Neuronal stem cell (in vitro differentiated cells): ENCODE results near the gene SLC35C1.

Experiments used
- DNase-seq: peaks from one replicate; pipeline ENCODE4 v3.0.0-alpha.2; 2013; ENCODE audit warnings: low spot score
- H2AFZ ChIP-seq: one replicate; pipeline ENCODE4 v1.6.1; 2013; ENCODE audit warnings: mild to moderate bottlenecking, low read length, inconsistent platforms
- H2AK5ac ChIP-seq: 2 replicates; pipeline ENCODE4 v1.6.1; 2013; ENCODE audit warnings: low read depth, mild to moderate bottlenecking, inconsistent platforms, low read length, moderate library complexity, mixed read lengths
- H2BK120ac ChIP-seq: 2 replicates; pipeline ENCODE4 v1.6.1; 2013; ENCODE audit warnings: low read depth, mild to moderate bottlenecking, inconsistent platforms, low read length, moderate library complexity, mixed read lengths
- H2BK12ac ChIP-seq: one replicate; pipeline ENCODE4 v1.6.1; 2013; ENCODE audit warnings: low read length, inconsistent platforms
- H2BK15ac ChIP-seq: 2 replicates; pipeline ENCODE4 v1.6.1; 2013; ENCODE audit warnings: mild to moderate bottlenecking, low read length, inconsistent platforms, mixed read lengths
- H2BK5ac ChIP-seq: one replicate; pipeline ENCODE4 v1.6.1; 2013; ENCODE audit warnings: inconsistent platforms, mild to moderate bottlenecking, low read length, moderate library complexity
- H3K14ac ChIP-seq: one replicate; pipeline ENCODE4 v1.6.1; 2013; ENCODE audit warnings: low read length, inconsistent platforms
- H3K18ac ChIP-seq: 2 replicates; pipeline ENCODE4 v1.6.1; 2013; ENCODE audit warnings: low read length, inconsistent platforms
- H3K23ac ChIP-seq: 2 replicates; pipeline ENCODE4 v1.6.1; 2013; ENCODE audit warnings: low read depth, mild to moderate bottlenecking, mixed read lengths, low read length, inconsistent platforms; ENCODE audit not compliant: poor library complexity
- H3K27ac ChIP-seq: replicated peaks from 3 replicates; pipeline ENCODE4 v1.5.1; 2013; ENCODE audit warnings: low read length, inconsistent platforms
- H3K27me3 ChIP-seq, 3 experiments: 2 replicates each; pipeline ENCODE4 v1.6.1; 2013; ENCODE audit warnings: low read length in 3 of 3, mild to moderate bottlenecking in 2 of 3, inconsistent platforms in 1 of 3, low read depth in 1 of 3, mixed read lengths in 1 of 3, moderate library complexity in 1 of 3; ENCODE audit not compliant: control insufficient read depth in 3 of 3, insufficient read depth in 3 of 3
- H3K36me3 ChIP-seq, 2 donors: replicated peaks in 1 of 2; 2 replicates each; pipeline ENCODE4 v1.6.1; 2013; ENCODE audit warnings: low read length in 2 of 2; ENCODE audit not compliant: control insufficient read depth in 2 of 2, insufficient read depth in 2 of 2
- H3K4ac ChIP-seq: 2 replicates; pipeline ENCODE4 v1.6.1; 2013; ENCODE audit warnings: inconsistent platforms, mild to moderate bottlenecking, low read length, moderate library complexity
- H3K4me1 ChIP-seq, 2 donors: 1 replicate in 1 of 2; 2 replicates in 1 of 2; pipeline ENCODE4 v1.6.1; 2013; ENCODE audit warnings: low read length in 2 of 2, low read depth in 1 of 2; ENCODE audit not compliant: control insufficient read depth in 2 of 2, insufficient read depth in 1 of 2
- H3K4me2 ChIP-seq: one replicate; pipeline ENCODE4 v1.6.1; 2013; ENCODE audit warnings: mild to moderate bottlenecking, low read length, inconsistent platforms; ENCODE audit not compliant: insufficient read depth, poor library complexity, severe bottlenecking
- H3K4me3 ChIP-seq, 2 donors: 2 replicates each; pipeline ENCODE4 v1.5.1; 2013; ENCODE audit warnings: low read length in 2 of 2, mild to moderate bottlenecking in 2 of 2, inconsistent platforms in 1 of 2, moderate library complexity in 1 of 2
- H3K79me1 ChIP-seq: one replicate; pipeline ENCODE4 v1.6.1; 2013; ENCODE audit warnings: low read depth, mild to moderate bottlenecking, inconsistent platforms, low read length, moderate library complexity
- H3K9ac ChIP-seq: one replicate; pipeline ENCODE4 v1.6.1; 2013; ENCODE audit warnings: mild to moderate bottlenecking, low read depth, low read length, inconsistent platforms; ENCODE audit not compliant: poor library complexity
- H3K9me3 ChIP-seq, 2 donors: replicated peaks in 1 of 2; 2 replicates each; pipeline versions ENCODE3 to v1.6.1; 2013; ENCODE audit warnings: low read length in 2 of 2, mild to moderate bottlenecking in 2 of 2, inconsistent platforms in 1 of 2, low read depth in 1 of 2, mixed read lengths in 1 of 2, moderate library complexity in 1 of 2; ENCODE audit not compliant: control insufficient read depth in 2 of 2, insufficient read depth in 1 of 2
- H4K8ac ChIP-seq: one replicate; pipeline ENCODE4 v1.6.1; 2013; ENCODE audit warnings: low read depth, mild to moderate bottlenecking, inconsistent platforms, low read length, moderate library complexity
- H4K91ac ChIP-seq: one replicate; pipeline ENCODE4 v1.6.1; 2013; ENCODE audit warnings: low read length, low read depth, mild to moderate bottlenecking, inconsistent platforms; ENCODE audit not compliant: poor library complexity
- WGBS, 2 donors: extraction: QIAGEN DNeasy Blood & Tissue Kit; methylation state at CpG; one replicate each; pipeline ENCODE4 v1.1.7; 2013; ENCODE audit warnings: missing lambda C conversion rate in 2 of 2, mixed read lengths in 1 of 2; ENCODE audit not compliant: insufficient read length in 2 of 2, insufficient replicate concordance in 1 of 2; ENCODE audit errors: extremely low coverage in 2 of 2; 5-methylcytosine and 5-hydroxymethylcytosine counted together

SLC35C1 gene

DNA sequence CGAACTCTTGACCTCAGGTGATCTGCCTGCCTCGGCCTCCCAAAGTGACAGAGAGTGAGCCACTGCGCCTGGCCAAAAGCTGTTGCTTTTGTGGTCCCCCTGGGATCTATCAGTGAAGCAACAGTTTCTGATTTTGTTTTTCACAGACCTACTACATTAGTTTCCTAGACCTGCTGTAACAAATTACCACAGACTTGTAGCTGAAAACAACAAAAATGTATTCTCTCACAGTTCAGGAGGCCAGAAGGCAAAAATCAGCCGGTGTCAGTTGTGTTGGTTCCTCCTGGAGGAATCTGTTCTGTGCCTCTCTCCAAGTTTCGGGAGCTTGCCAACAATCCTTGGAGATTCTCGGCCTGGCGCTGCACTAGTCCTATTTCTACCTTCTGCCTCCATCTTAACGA, 8.5 kb upstream of the SLC35C1 start:
- H3K9me3 ChIP-seq: no peaks in the 10 kb centered on the region
- no CpG with 5 or more reads among the region's 8 CpGs for WGBS, 2 donors

DNA sequence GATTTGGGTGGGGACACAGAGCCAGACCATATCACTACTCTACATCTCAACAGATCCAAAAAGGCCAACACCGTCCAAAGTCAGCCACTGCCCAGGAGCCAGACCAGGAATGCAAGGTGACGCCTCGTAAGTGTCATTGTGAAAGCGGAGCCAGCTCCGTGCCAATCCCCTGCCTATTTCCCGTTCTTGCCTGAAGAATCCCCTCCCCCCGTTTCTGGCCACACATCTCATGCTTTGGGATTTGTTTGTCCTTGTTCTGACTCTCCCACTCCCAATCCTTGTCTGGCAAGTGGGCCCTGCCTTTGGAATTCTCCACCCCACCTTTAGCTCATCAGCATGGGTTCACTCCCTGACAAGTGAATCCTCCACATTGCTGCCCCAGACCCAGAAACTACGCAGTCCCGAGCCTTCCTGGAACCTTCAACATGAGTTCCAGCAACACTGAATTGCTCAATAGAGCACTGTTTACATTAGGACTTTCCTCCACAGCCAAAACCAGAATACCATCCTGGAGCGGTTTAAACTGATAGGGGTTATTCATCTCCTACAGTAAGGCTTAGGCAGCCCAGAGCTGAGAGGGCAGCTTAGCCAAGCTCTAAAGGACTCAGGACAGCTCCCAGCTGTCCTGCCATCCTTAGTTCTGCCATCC, 6.0 kb upstream of the SLC35C1 start:
- Histone ChIP-seq H3K4me2 (no peak overlapping the region), H2BK5ac (no peak overlapping the region), H3K9ac (no peak overlapping the region), H3K14ac (no peak overlapping the region), H4K8ac (no peak overlapping the region), H3K9me3 (no peaks in the 10 kb centered on the region), H3K23ac (no peak overlapping the region), H3K27ac (no peak overlapping the region), H3K36me3 (no peaks in the 10 kb centered on the region), H3K79me1 (no peaks in the 10 kb centered on the region), H3K27me3 (peaks cover 0 to 71% (median 13%) of the 10 kb centered on the region in 3 experiments), H3K4ac (no peak overlapping the region), H4K91ac (no peak overlapping the region), H3K18ac (no peak overlapping the region), H2BK12ac (no peak overlapping the region), H2AK5ac (no peak overlapping the region), H3K4me1 (no peaks in the 10 kb centered on the region), H2BK120ac (no peak overlapping the region), H2AFZ (peak overlapping the region; percentile 9), H3K4me3 (no peak overlapping the region), H2BK15ac (no peak overlapping the region)
- no peak for DNase-seq
- WGBS, 2 donors: no CpG with 5 or more reads among the region's 10 CpGs

More for the DNA sequence above, 8.5 kb upstream of the SLC35C1 start:
- Histone ChIP-seq H4K91ac (no peak overlapping the region), H2BK12ac (no peak overlapping the region), H3K9ac (no peak overlapping the region), H2BK15ac (no peak overlapping the region), H3K4me2 (no peak overlapping the region), H3K14ac (no peak overlapping the region), H4K8ac (no peak overlapping the region), H2BK5ac (no peak overlapping the region), H2AFZ (no peak overlapping the region), H2BK120ac (no peak overlapping the region), H3K4ac (no peak overlapping the region), H3K27ac (no peak overlapping the region), H3K27me3 (peaks cover 0 to 47% (median 0%) of the 10 kb centered on the region in 3 experiments), H2AK5ac (no peak overlapping the region), H3K4me1 (no peaks in the 10 kb centered on the region), H3K36me3 (no peaks in the 10 kb centered on the region), H3K4me3 (no peak overlapping the region), H3K23ac (no peak overlapping the region), H3K18ac (no peak overlapping the region), H3K79me1 (no peaks in the 10 kb centered on the region)
- no peak for DNase-seq

DNA sequence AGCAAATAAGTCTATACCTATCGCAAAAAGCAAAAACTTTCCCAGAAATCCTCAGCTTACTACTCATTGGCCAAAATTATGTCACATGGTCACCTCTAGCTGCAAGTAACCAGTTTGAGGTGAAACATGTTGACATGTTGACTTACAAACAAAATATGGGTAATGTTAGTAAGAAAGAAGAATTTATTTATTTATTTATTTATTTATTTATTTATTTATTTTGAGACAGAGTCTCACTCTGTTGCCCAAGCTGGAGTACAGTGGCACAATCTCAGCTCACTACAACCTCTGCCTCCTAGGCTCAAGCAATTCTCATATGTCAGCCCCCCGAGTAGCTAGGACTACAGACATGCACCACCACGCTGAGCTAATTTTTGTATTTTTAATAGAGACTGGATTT, 5.4 kb upstream of the SLC35C1 start:
- Histone ChIP-seq H4K8ac (no peak overlapping the region), H3K4me1 (no peaks in the 10 kb centered on the region), H3K9ac (no peak overlapping the region), H3K4ac (no peak overlapping the region), H2BK5ac (no peak overlapping the region), H4K91ac (no peak overlapping the region), H2BK15ac (no peak overlapping the region), H2AK5ac (no peak overlapping the region), H3K27me3 (peaks cover 0 to 72% (median 13%) of the 10 kb centered on the region in 3 experiments), H3K14ac (no peak overlapping the region), H3K9me3 (no peaks in the 10 kb centered on the region), H2BK12ac (no peak overlapping the region), H3K18ac (no peak overlapping the region), H3K27ac (no peak overlapping the region), H3K36me3 (no peaks in the 10 kb centered on the region), H2BK120ac (no peak overlapping the region), H3K4me3 (no peak overlapping the region), H3K4me2 (no peak overlapping the region), H3K79me1 (no peaks in the 10 kb centered on the region), H2AFZ (no peak overlapping the region), H3K23ac (no peak overlapping the region)
- no CpG with 5 or more reads among the region's 3 CpGs for WGBS, 2 donors
- DNase-seq: no peak

DNA sequence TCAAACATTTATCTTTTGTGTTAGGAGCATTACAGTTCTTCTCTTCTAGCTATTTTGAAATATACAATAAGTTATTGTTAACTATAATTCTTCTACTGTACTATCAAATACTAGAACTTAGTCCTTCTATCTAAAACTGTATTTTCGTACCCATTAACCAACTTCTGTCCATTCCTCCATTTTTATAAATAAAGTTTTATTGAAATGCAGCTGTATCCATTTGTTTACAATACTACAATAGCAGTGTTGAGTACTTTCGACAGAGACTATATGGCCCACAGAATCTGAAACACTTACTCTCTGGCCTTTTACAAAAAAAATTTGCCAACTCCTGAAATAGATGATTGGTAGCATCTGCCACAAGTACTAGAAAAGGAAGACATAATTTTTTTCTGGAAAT, 4.7 kb upstream of the SLC35C1 start:
- no peak overlapping the region for H3K27ac ChIP-seq
- WGBS, 2 donors: no CpG with 5 or more reads among the region's 2 CpGs
- no peaks in the 10 kb centered on the region for H3K4me1 ChIP-seq
- H3K4me3 ChIP-seq: no peak overlapping the region
- H3K9me3 ChIP-seq: no peaks in the 10 kb centered on the region
- DNase-seq: no peak
- no peak overlapping the region for H3K14ac ChIP-seq
- no peak overlapping the region for H3K18ac ChIP-seq
- H3K4me2 ChIP-seq: no peak overlapping the region
- H3K4ac ChIP-seq: no peak overlapping the region
- H2BK15ac ChIP-seq: no peak overlapping the region
- no peak overlapping the region for H4K91ac ChIP-seq
- H2BK120ac ChIP-seq: no peak overlapping the region
- H3K27me3 ChIP-seq: peaks cover 0 to 68% (median 13%) of the 10 kb centered on the region in 3 experiments
- no peaks in the 10 kb centered on the region for H3K79me1 ChIP-seq
- no peak overlapping the region for H2BK5ac ChIP-seq
- H2AK5ac ChIP-seq: no peak overlapping the region
- no peak overlapping the region for H3K9ac ChIP-seq
- no peak overlapping the region for H2BK12ac ChIP-seq
- H3K23ac ChIP-seq: no peak overlapping the region
- no peaks in the 10 kb centered on the region for H3K36me3 ChIP-seq
- no peak overlapping the region for H4K8ac ChIP-seq
- H2AFZ ChIP-seq: no peak overlapping the region
